Testis (tissue), 3 donors: ENCODE results near the gene POU2AF1. TPM values are rescaled to one million over a fixed set of nuclear protein-coding genes. Genes with fewer than 3 reads are reported as not detected.

ENCODE experiments used
- DNase-seq: peaks from one replicate; pipeline ENCODE4 v3.0.0-alpha.2; 2019
- H3K27ac ChIP-seq, 2 donors: fragments of 200-600 bp; sonication (generic); one replicate each; pipeline ENCODE4 v1.5.1; 2019
- H3K27me3 ChIP-seq: fragments of 200-600 bp; sonication (generic); one replicate; pipeline ENCODE4 v1.5.1; 2019
- H3K36me3 ChIP-seq: fragments of 200-600 bp; sonication (generic); one replicate; pipeline ENCODE4 v1.5.1; 2017; ENCODE audit warnings: low read depth; ENCODE audit errors: missing control alignments
- H3K4me1 ChIP-seq: fragments of 200-600 bp; sonication (generic); one replicate; pipeline ENCODE4 v1.5.1; 2019
- H3K4me3 ChIP-seq, 2 donors: fragments of 200-600 bp; sonication (generic); one replicate each; pipeline ENCODE4 v1.5.1; 2017 to 2019
- H3K9me3 ChIP-seq: fragments of 200-600 bp; sonication (generic); one replicate; pipeline ENCODE4 v1.5.1; 2017
- POLR2A ChIP-seq: fragments of 450-650 bp; IDR thresholded peaks from one replicate; pipeline ENCODE4 v1.6.1; 2017; ENCODE audit warnings: antibody characterized with exemption, mild to moderate bottlenecking, moderate library complexity
- WGBS, 2 donors: methylation state at CpG; one replicate each; pipeline ENCODE4 v1.1.5; 2018; 5-methylcytosine and 5-hydroxymethylcytosine counted together
- intact Hi-C: fragments of 100-400 bp; cut with DNase I; formaldehyde crosslinking; loops from one replicate; pipeline ENCODE4 v1.15.1; 2023; ENCODE audit warnings: low total_unique reads
- polyA plus RNA-seq: library from polyadenylated mRNA; stranded (reverse); fragments of 350-450 nt; fragmentation: Illumina TruSeq; extraction: RNeasy Lipid Tissue Mini Kit (QIAGEN cat#74804); gene quantifications from one replicate; pipeline ENCODE4 v1.2.3, GENCODE V29; 2014; ENCODE audit warnings: low read depth, low replicate concordance; ENCODE audit not compliant: insufficient read depth
- total RNA-seq, 2 donors: library from RNA; depleted of rRNA; stranded (reverse); fragments of >200 nt; gene quantifications; one replicate each; pipeline ENCODE4 v1.2.3, GENCODE V29; 2016
- TF ChIP-seq, protein P1 (sequence below), 3 experiments: fragments of 450-650 bp in 2 of 3; fragments of 200-600 bp in 1 of 3; sonication (generic) in 1 of 3; IDR thresholded peaks; one replicate each; pipeline ENCODE4 v1.5.1; 2016 to 2019; ENCODE audit warnings: antibody characterized with exemption in 3 of 3, mild to moderate bottlenecking in 2 of 3, moderate library complexity in 1 of 3

POU2AF1 gene
- total and polyA plus RNA-seq, 3 donors from 2014 or later = 2.7 to 4.6 (median 2.8) TPM

GRCh38 chr11:111362887-111363411 lies 16.1 kb downstream of the POU2AF1 start:
- no peak for DNase-seq
- Histone ChIP-seq H3K4me3 (no peak overlapping the region), H3K27me3 (no peaks in the 10 kb centered on the region), H3K4me1 (no peaks in the 10 kb centered on the region), H3K27ac (no peak overlapping the region), H3K36me3 (no peaks in the 10 kb centered on the region), H3K9me3 (no peaks in the 10 kb centered on the region)
- WGBS, 2 donors = 76 to 82% methylated on average over 9 of the region's 9 CpGs
- TF ChIP-seq, protein P1, sequence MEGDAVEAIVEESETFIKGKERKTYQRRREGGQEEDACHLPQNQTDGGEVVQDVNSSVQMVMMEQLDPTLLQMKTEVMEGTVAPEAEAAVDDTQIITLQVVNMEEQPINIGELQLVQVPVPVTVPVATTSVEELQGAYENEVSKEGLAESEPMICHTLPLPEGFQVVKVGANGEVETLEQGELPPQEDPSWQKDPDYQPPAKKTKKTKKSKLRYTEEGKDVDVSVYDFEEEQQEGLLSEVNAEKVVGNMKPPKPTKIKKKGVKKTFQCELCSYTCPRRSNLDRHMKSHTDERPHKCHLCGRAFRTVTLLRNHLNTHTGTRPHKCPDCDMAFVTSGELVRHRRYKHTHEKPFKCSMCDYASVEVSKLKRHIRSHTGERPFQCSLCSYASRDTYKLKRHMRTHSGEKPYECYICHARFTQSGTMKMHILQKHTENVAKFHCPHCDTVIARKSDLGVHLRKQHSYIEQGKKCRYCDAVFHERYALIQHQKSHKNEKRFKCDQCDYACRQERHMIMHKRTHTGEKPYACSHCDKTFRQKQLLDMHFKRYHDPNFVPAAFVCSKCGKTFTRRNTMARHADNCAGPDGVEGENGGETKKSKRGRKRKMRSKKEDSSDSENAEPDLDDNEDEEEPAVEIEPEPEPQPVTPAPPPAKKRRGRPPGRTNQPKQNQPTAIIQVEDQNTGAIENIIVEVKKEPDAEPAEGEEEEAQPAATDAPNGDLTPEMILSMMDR (IDR thresholded peaks at IDR 0.05) = no peak
- no peak for TF ChIP-seq POLR2A
- intact Hi-C loops = no loop called here

GRCh38 chr11:111361874-111362273 lies 17.2 kb downstream of the POU2AF1 start:
- Histone ChIP-seq H3K4me3 (no peak overlapping the region), H3K4me1 (no peaks in the 10 kb centered on the region), H3K36me3 (no peaks in the 10 kb centered on the region), H3K27me3 (no peaks in the 10 kb centered on the region), H3K9me3 (no peaks in the 10 kb centered on the region), H3K27ac (no peak overlapping the region)
- 90 to 91% methylated on average over 6 of the region's 6 CpGs for WGBS, 2 donors
- no peak for DNase-seq
- intact Hi-C loops = no loop called here
- no peak for TF ChIP-seq POLR2A
- TF ChIP-seq, protein P1 (IDR thresholded peaks at IDR 0.05) = no peak

GRCh38 chr11:111361052-111361801 lies 17.8 kb downstream of the POU2AF1 start:
- no peaks in the 10 kb centered on the region for H3K27me3 ChIP-seq
- H3K9me3 ChIP-seq = no peaks in the 10 kb centered on the region
- DNase-seq = no peak
- intact Hi-C loops = no loop called here
- H3K27ac ChIP-seq = no peak overlapping the region
- H3K36me3 ChIP-seq = no peaks in the 10 kb centered on the region
- TF ChIP-seq, protein P1 (IDR thresholded peaks at IDR 0.05) = no peak
- no peak for TF ChIP-seq POLR2A
- 79 to 81% methylated on average over 7 of the region's 7 CpGs for WGBS, 2 donors
- no peaks in the 10 kb centered on the region for H3K4me1 ChIP-seq
- no peak overlapping the region for H3K4me3 ChIP-seq

- intact Hi-C loops = no loop called here
- Histone ChIP-seq H3K27ac (no peak overlapping the region), H3K4me1 (no peaks in the 10 kb centered on the region), H3K36me3 (no peaks in the 10 kb centered on the region), H3K27me3 (no peaks in the 10 kb centered on the region), H3K9me3 (no peaks in the 10 kb centered on the region), H3K4me3 (no peak overlapping the region)
- TF ChIP-seq POLR2A = no peak
- TF ChIP-seq, protein P1 (IDR thresholded peaks at IDR 0.05) = no peak
- whole genome bisulfite sequencing, 2 donors = 74 to 96% methylated on average over 1 to 6 of the region's 6 CpGs
- no peak for DNase-seq
Measured at GRCh38 chr11:111360150-111361043, 18.7 kb downstream of the POU2AF1 start.
